ENCODE results near the gene ELOVL6. TPM values are rescaled to one million over a fixed set of nuclear protein-coding genes. Genes with fewer than 3 reads are reported as not detected.
"Not testable (repeated sequence)": the region's sequence is repeated elsewhere in the genome, so short reads cannot be mapped to it uniquely, and the experiment has no call there.

The ELOVL6 gene
- total RNA-seq, 1 donor from 2014 or later: 7.3 TPM

- DNase-seq (ENCODE audit: low read depth, low spot score): no peak
Observed at GRCh38 chr4:110160618-110161017, 37.8 kb downstream of the ELOVL6 start.

- DNase-seq (ENCODE audit: low read depth, low spot score): no peak
Observed at GRCh38 chr4:110159541-110159940, 38.9 kb downstream of the ELOVL6 start.

- DNase-seq (ENCODE audit: low read depth, low spot score): no peak
Observed at GRCh38 chr4:110157580-110157979, 40.8 kb downstream of the ELOVL6 start.

- not testable (repeated sequence) for DNase-seq (ENCODE audit: low read depth, low spot score)
Observed at GRCh38 chr4:110157166-110157565, 41.2 kb downstream of the ELOVL6 start.

- no peak for DNase-seq (ENCODE audit: low read depth, low spot score)
Observed at GRCh38 chr4:110156442-110156841, 42.0 kb downstream of the ELOVL6 start.

GRCh38 chr4:110155654-110156053 lies 42.8 kb downstream of the ELOVL6 start:
- no peak for DNase-seq (ENCODE audit: low read depth, low spot score)

GRCh38 chr4:110154582-110154981 lies 43.8 kb downstream of the ELOVL6 start:
- no peak for DNase-seq (ENCODE audit: low read depth, low spot score)

- no peak for DNase-seq (ENCODE audit: low read depth, low spot score)
Observed at GRCh38 chr4:110152386-110152785, 46.0 kb downstream of the ELOVL6 start.

GRCh38 chr4:110149089-110149488 lies 49.3 kb downstream of the ELOVL6 start:
- no peak for DNase-seq (ENCODE audit: low read depth, low spot score)

GRCh38 chr4:110142461-110142860 lies 56.0 kb downstream of the ELOVL6 start:
- no peak for DNase-seq (ENCODE audit: low read depth, low spot score)

- DNase-seq (ENCODE audit: low read depth, low spot score): no peak
Observed at GRCh38 chr4:110139815-110140214, 58.6 kb downstream of the ELOVL6 start.

- no peak for DNase-seq (ENCODE audit: low read depth, low spot score)
Observed at GRCh38 chr4:110139111-110139510, 59.3 kb downstream of the ELOVL6 start.

GRCh38 chr4:110138551-110138950 lies 59.9 kb downstream of the ELOVL6 start:
- DNase-seq (ENCODE audit: low read depth, low spot score): no peak

GRCh38 chr4:110137829-110138228 lies 60.6 kb downstream of the ELOVL6 start:
- no peak for DNase-seq (ENCODE audit: low read depth, low spot score)

GRCh38 chr4:110135523-110135922 lies 62.9 kb downstream of the ELOVL6 start:
- DNase-seq (ENCODE audit: low read depth, low spot score): no peak

- DNase-seq (ENCODE audit: low read depth, low spot score): no peak
Observed at GRCh38 chr4:110135076-110135475, 63.3 kb downstream of the ELOVL6 start.

- DNase-seq (ENCODE audit: low read depth, low spot score): no peak
Observed at GRCh38 chr4:110134269-110134869, 64.0 kb downstream of the ELOVL6 start.

GRCh38 chr4:110132816-110133719 lies 65.3 kb downstream of the ELOVL6 start:
- DNase-seq (ENCODE audit: low read depth, low spot score): no peak

- DNase-seq (ENCODE audit: low read depth, low spot score): no peak
Observed at GRCh38 chr4:110131916-110132315, 66.5 kb downstream of the ELOVL6 start.

- no peak for DNase-seq (ENCODE audit: low read depth, low spot score)
Observed at GRCh38 chr4:110130576-110131358, 67.6 kb downstream of the ELOVL6 start.

- DNase-seq (ENCODE audit: low read depth, low spot score): no peak
Observed at GRCh38 chr4:110129544-110129943, 68.9 kb downstream of the ELOVL6 start.

- no peak for DNase-seq (ENCODE audit: low read depth, low spot score)
Observed at GRCh38 chr4:110128472-110128919, 69.9 kb downstream of the ELOVL6 start.
